PC-9 (cell line): ENCODE results near the gene PDP2. TPM values are rescaled to one million over a fixed set of nuclear protein-coding genes. Genes with fewer than 3 reads are reported as not detected.

Source experiments
- BruUV-seq: library from RNA; stranded (reverse); fragments of 400-500 nt; replicated peaks from 2 replicates; lab custom pipeline; 2021; lab: Mats Ljungman, UMichigan
- CTCF ChIA-PET: fragments of 300-600 bp; sonication (Branson Sonifier 250); formaldehyde crosslinking; loops from one replicate; lab custom pipeline; 2022; ENCODE audit warnings: antibody characterized with exemption; lab: Charles Lee
- POLR2A ChIA-PET: fragments of 300-600 bp; sonication (Branson Sonifier 250); formaldehyde crosslinking; loops from one replicate; lab custom pipeline; 2022; ENCODE audit warnings: antibody characterized with exemption; ENCODE audit not compliant: unreplicated experiment; lab: Charles Lee
- DNase-seq, 2 experiments: peaks; one replicate each; pipeline versions ENCODE4 v3.0.0 to v3.0.0-alpha.2; 2015 to 2022; ENCODE audit warnings: mixed read lengths in 1 of 2
- H2AFZ ChIP-seq: fragments of 200-600 bp; sonication (generic); 2 replicates; pipeline ENCODE4 v1.8.1; 2017; ENCODE audit warnings: antibody characterized with exemption
- H3F3A ChIP-seq: fragments of 200-600 bp; sonication (generic); 2 replicates; pipeline ENCODE4 v1.8.1; 2017; ENCODE audit warnings: antibody characterized with exemption, mild to moderate bottlenecking, low read depth; ENCODE audit not compliant: insufficient read depth
- H3K27ac ChIP-seq: fragments of 200-600 bp; sonication (generic); 2 replicates; pipeline ENCODE4 v1.6.1; 2016; ENCODE audit warnings: mixed run types
- H3K27me3 ChIP-seq: fragments of 200-600 bp; sonication (generic); 2 replicates; pipeline ENCODE4 v1.6.1; 2016; ENCODE audit warnings: low read depth, mixed run types; ENCODE audit not compliant: insufficient read depth
- H3K36me3 ChIP-seq: fragments of 200-600 bp; sonication (generic); 2 replicates; pipeline ENCODE4 v1.6.1; 2016; ENCODE audit warnings: low read depth, mixed run types
- H3K4me1 ChIP-seq: fragments of 200-600 bp; sonication (generic); replicated peaks from 2 replicates; pipeline ENCODE4 v1.6.1; 2016; ENCODE audit warnings: mixed run types; ENCODE audit not compliant: insufficient read depth
- H3K4me2 ChIP-seq: fragments of 200-600 bp; sonication (generic); 2 replicates; pipeline ENCODE4 v1.6.1; 2017; ENCODE audit warnings: mixed run types
- H3K4me3 ChIP-seq: fragments of 200-600 bp; sonication (generic); 2 replicates; pipeline ENCODE4 v1.6.1; 2016; ENCODE audit warnings: mixed run types
- H3K79me2 ChIP-seq: fragments of 200-600 bp; sonication (generic); 2 replicates; pipeline ENCODE4 v1.6.1; 2017; ENCODE audit warnings: low read depth, mixed run types
- H3K9me2 ChIP-seq: fragments of 200-600 bp; sonication (generic); 2 replicates; pipeline ENCODE4 v1.8.1; 2017; ENCODE audit warnings: mild to moderate bottlenecking; ENCODE audit not compliant: insufficient read depth
- H3K9me3 ChIP-seq: fragments of 200-600 bp; sonication (generic); 2 replicates; pipeline ENCODE4 v1.8.1; 2016; ENCODE audit warnings: low read depth; ENCODE audit not compliant: insufficient read depth
- H4K20me1 ChIP-seq: fragments of 200-600 bp; sonication (generic); 2 replicates; pipeline ENCODE4 v1.8.1; 2017; ENCODE audit not compliant: insufficient read depth
- CTCF ChIP-seq: fragments of 200-600 bp; sonication (generic); conservative IDR thresholded peaks from 2 replicates; pipeline ENCODE4 v1.6.1; 2017; ENCODE audit warnings: mixed run types, antibody characterized with exemption, mild to moderate bottlenecking, moderate library complexity
- EZH2 ChIP-seq: fragments of 200-600 bp; sonication (generic); IDR thresholded peaks from 2 replicates; pipeline ENCODE4 v1.8.0; 2017; ENCODE audit warnings: antibody characterized with exemption, low read depth
- intact Hi-C: fragments of 100-400 bp; cut with micrococcal nuclease; formaldehyde crosslinking; loops from one replicate; pipeline ENCODE4 v1.10.0; 2022; ENCODE audit not compliant: unreplicated experiment
- total RNA-seq: library from RNA; stranded (reverse); gene quantifications from 2 replicates; pipeline ENCODE4 v1.2.3, GENCODE V29; 2021

PDP2 gene
- total RNA-seq, 1 experiment from 2014 or later = 21.6 TPM

- no peak overlapping the region for H3K4me2 ChIP-seq
- POLR2A ChIA-PET = no interaction called here
- CTCF ChIA-PET = no interaction called here
Observed at GRCh38 chr16:66906916-66907836, 26.9 kb downstream of the PDP2 start.

GRCh38 chr16:66908116-66908515, 27.8 kb downstream of the PDP2 start:
- DNase-seq = no peak
- no peaks in the 10 kb centered on the region for H4K20me1 ChIP-seq
- intact Hi-C loops = no loop called here
- H3K79me2 ChIP-seq = no peaks in the 10 kb centered on the region
- H3K4me1 ChIP-seq = peaks cover 17% of the 10 kb centered on the region
- no peaks in the 10 kb centered on the region for H3K9me2 ChIP-seq
- H3K4me2 ChIP-seq = no peak overlapping the region
- no peak overlapping the region for H3K4me3 ChIP-seq
- H3K27me3 ChIP-seq = no peaks in the 10 kb centered on the region
- H2AFZ ChIP-seq = no peak overlapping the region
- H3K27ac ChIP-seq = no peak overlapping the region
- BruUV-seq = no TSS peak
- H3K36me3 ChIP-seq = no peaks in the 10 kb centered on the region
- no peaks in the 10 kb centered on the region for H3F3A ChIP-seq
- no peak for TF ChIP-seq CTCF
- TF ChIP-seq EZH2 = no peak
- H3K9me3 ChIP-seq = no peaks in the 10 kb centered on the region
- POLR2A ChIA-PET = no interaction called here
- CTCF ChIA-PET = no interaction called here

More at GRCh38 chr16:66906916-66907836, 26.9 kb downstream of the PDP2 start:
- no peaks in the 10 kb centered on the region for H3K27me3 ChIP-seq
- DNase-seq = no peak
- TF ChIP-seq EZH2 (no peak), CTCF (no peak)
- H3K36me3 ChIP-seq = no peaks in the 10 kb centered on the region
- no peaks in the 10 kb centered on the region for H3F3A ChIP-seq
- peaks cover 17% of the 10 kb centered on the region for H3K4me1 ChIP-seq
- no peak overlapping the region for H2AFZ ChIP-seq
- H3K27ac ChIP-seq = no peak overlapping the region
- intact Hi-C loops = no loop called here
- no peaks in the 10 kb centered on the region for H4K20me1 ChIP-seq
- no peaks in the 10 kb centered on the region for H3K9me2 ChIP-seq
- no TSS peak for BruUV-seq
- no peak overlapping the region for H3K4me3 ChIP-seq
- H3K79me2 ChIP-seq = no peaks in the 10 kb centered on the region
- H3K9me3 ChIP-seq = no peaks in the 10 kb centered on the region

- no peak overlapping the region for H3K4me2 ChIP-seq
- H3K9me2 ChIP-seq = no peaks in the 10 kb centered on the region
- no peaks in the 10 kb centered on the region for H3F3A ChIP-seq
- no peak overlapping the region for H2AFZ ChIP-seq
- H3K27me3 ChIP-seq = no peaks in the 10 kb centered on the region
- no peak overlapping the region for H3K4me3 ChIP-seq
- no peaks in the 10 kb centered on the region for H4K20me1 ChIP-seq
- no TSS peak for BruUV-seq
- no peaks in the 10 kb centered on the region for H3K9me3 ChIP-seq
- H3K4me1 ChIP-seq = peaks cover 17% of the 10 kb centered on the region
- ChIA-PET CTCF (interaction anchor here (0.7 kb wide), 1 partner anchor 18 kb away, joined by 4 read pairs; no protein-coding TSS in a partner anchor), POLR2A (no interaction called here)
- H3K36me3 ChIP-seq = no peaks in the 10 kb centered on the region
- no peak overlapping the region for H3K27ac ChIP-seq
- intact Hi-C loops = no loop called here
- no peak for DNase-seq
- TF ChIP-seq CTCF = no peak
- TF ChIP-seq EZH2 = no peak
- H3K79me2 ChIP-seq = no peaks in the 10 kb centered on the region
Observed at GRCh38 chr16:66908762-66909559, 28.6 kb downstream of the PDP2 start.
